NCI-H748 (cell line): ENCODE measurements around the gene GTF2F1.
"Not testable (repeated sequence)": the region's sequence is repeated elsewhere in the genome, so short reads cannot be mapped to it uniquely, and the experiment has no call there.

ENCODE experiments used
- DNase-seq: peaks from one replicate; lab custom pipeline; 2025; ENCODE audit not compliant: unreplicated experiment; lab: John Stamatoyannopoulos, UW

The GTF2F1 gene, protein sequence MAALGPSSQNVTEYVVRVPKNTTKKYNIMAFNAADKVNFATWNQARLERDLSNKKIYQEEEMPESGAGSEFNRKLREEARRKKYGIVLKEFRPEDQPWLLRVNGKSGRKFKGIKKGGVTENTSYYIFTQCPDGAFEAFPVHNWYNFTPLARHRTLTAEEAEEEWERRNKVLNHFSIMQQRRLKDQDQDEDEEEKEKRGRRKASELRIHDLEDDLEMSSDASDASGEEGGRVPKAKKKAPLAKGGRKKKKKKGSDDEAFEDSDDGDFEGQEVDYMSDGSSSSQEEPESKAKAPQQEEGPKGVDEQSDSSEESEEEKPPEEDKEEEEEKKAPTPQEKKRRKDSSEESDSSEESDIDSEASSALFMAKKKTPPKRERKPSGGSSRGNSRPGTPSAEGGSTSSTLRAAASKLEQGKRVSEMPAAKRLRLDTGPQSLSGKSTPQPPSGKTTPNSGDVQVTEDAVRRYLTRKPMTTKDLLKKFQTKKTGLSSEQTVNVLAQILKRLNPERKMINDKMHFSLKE

DNA sequence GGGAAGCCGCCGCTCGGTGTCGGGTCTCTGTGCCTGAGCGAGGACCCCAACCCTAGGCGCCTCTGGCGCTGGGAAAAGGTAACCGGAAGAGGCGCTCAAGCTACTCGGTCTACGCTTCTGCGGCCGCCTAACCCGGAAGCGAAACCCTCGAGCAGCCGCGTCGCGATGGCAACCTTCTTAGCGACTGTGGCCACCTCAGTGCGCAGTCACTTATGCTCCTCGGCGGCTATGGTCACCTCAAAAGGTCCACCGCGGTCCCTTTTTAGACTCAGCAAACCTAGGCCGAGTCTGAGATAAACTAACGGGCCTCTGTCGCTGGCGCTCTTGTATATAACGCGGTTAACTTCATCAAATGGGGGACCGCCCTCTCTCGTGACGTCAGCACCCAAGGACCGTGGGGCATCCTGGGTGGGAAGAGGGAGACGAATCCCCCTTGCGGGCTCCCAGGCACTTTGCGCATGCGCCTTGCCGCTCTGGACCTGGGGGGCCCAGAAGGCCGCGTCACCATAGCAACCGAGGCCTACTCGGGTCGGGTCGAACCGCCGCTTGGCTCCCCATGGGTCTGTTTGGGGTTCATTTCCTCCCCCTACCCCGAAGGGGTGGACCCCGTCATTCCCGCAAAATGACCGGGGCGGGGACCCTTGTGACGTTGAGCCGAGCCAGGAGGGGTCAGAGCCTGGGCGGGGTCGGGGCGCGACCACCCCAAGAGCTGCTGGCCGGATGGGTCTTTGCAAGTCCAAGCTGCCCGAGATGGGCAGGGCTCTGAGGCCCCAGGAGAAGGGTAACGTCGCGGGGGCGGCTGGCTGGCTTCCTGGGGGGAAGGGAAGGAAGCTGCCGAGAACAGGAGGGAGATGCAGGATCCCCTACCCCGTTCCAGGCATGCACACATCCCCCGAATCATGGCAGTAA lies at the start of gene GTF2F1:
GTF2F1 (minus strand) TSS at position 91 of the 909 bp plus-strand sequence. CDS start 169 bp downstream, outside the sequence.
- peak; percentile 92 for DNase-seq

DNA sequence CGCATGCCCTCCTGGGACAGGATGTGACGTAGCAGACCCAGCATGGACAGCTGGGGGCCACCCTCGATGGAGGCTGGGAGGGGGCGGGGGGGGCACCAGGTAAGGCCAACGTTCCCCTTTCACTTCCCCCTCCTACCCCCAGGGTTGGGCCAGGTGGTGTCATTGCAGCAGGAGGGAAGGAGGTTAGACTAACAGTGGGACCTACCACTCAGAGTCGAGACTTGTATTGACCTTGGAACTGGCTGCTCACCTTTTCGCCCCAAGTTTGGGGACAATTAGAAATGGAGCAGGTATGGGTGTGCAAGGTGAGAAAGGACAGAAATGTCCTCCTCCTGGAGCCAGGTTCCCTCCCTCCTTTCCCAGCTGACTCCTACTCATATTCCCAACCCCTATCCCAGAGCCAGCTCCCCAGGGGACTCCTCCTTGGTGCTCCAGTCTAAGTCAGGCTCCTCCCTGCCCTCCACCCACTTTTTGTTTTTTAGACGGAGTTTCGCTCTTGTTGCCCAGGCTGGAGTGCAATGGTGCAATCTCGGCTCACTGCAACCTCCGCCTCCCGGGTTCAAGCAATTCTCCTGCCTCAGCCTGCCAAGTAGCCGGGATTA lies 49.2 kb upstream of the GTF2F1 start:
- no peak for DNase-seq

DNA sequence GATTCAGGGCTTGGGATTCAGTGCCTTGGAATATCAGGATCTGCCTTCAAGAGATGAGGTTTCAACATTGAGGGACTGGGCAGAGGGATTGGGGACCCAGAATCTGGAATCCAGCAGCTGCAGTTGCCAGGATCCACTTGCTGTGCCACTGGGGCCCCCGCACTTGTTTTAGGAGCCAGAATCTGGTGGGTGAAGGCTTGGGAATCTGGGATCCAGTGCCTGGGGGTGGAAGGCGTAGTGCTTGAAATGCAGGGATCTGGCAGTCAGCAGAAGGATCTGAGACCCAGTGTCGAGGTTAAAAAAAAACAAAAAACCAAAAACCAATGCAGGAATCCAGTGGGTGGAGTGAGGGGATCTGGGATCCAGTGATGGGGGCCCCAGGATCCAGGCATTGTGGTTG lies 47.9 kb upstream of the GTF2F1 start:
- no peak for DNase-seq

DNA sequence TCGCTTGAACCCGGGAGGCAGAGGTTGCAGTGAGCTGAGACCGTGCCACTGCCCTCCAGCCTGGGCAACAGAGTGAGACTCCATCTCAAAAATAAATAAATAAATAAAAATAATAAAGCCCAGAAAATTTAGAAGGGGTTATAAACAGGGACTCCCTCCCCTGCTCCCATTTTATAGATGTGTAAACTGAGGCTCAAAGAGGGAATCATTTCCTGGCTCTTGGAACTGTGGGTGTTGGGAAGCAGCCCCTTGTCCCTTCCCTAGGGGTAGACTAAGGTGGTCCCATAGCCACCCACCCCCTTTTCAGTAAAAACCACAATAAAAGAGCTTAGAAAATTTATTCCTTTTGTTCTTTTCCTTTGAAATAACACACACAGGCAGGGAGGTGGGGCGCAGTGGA lies 46.8 kb upstream of the GTF2F1 start:
- no peak for DNase-seq

DNA sequence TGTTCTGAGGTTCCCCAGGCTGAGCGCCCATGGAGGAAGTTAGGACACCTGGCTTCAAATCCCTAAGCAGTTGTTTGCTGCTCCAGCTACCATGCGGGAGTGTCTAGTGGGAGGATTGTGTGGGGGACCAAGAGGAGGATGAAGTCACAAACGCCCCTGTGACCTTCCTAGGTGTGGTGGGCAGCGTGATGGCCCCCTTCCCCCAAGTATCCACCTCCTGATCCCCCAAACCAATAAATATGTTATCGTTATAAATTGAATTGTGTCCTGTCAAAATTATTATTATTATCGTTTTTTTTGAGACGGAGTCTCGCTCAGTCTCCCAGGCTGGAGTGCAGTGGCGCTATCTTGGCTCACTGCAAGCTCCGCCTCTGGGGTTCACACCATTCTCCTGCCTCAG lies 40.7 kb upstream of the GTF2F1 start, which contains the start of gene SLC25A41:
SLC25A41 (minus strand) TSS at position 101 of the 400 bp plus-strand sequence; CDS start at position 31, 70 bp downstream.
- no peak for DNase-seq

DNA sequence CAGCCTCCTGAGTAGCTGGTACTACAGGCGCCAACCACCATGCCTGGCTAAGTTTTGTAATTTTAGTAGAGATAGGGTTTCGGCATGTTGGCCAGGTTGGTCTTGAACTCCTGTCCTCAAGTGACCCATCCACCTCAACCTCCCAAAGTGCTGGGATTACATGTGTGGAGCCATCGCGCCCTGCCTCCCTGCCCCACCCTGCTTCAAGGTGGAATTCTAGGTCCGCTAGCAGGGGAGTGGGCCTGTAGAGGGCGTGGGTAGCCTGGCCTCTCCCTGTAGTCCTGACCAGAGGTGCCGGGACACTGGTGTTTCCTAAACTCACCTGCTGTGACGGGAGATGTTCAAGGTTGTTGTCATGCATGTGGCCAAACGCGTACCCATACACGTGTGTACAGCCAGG lies 40.2 kb upstream of the GTF2F1 start:
- no peak for DNase-seq

DNA sequence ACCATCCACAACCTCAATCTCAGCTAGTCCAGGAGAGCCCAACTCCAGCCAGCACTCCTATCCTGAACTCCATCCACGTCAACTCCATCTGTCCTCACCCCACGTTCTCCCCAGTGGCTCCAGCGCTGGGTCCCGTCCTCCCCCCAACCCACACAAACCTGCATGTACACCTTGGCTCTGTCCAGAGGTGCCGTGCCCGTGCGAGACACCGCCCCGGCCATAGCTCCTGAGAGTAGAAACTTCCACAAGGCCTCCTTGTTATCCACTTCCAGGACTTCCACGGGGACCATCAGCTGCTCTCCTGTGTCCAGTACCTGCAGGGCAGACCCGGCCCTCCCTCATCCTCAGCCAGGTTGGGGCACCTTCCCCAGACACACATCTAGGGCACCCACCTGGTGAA lies 38.9 kb upstream of the GTF2F1 start:
- no peak for DNase-seq

DNA sequence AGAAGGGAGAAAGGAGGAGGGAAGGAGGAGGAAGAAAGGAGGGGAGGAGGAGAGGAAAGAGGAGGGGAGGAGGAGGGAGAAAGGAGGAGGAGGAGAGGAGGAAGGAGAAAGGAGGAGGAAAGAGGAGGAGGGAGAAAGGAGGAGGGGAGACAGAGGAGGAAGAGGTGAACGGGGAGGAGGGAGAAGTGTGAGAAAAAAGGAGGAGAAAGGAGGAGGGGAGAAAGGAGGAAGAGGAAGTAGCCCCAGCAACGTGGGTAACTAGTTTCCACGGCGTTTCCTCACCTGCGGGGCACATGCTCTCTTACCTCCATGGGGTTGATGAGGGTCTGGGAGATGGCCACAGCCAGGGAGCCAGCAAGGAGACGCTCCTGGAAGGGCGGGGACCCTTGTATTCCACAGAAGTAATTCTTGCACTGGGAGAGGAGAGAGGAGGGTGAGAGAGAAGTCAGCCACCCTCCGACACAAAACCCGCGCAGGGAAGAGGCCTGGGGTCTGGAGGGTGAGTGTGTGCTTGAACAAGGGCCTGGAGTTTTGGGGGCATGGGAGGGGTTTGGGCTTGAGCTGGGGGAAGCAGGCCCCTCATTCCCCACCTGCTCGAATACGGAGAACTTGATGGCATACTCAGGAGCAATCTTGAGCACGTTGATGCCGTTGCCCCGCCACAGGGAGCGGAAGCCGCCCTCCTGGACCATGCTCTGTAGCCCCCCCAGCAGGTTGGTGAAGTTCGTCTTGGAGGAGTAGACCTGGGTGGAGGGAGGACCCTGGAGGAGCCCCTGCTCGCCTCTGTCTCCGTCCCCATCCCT lies 36.7 kb upstream of the GTF2F1 start:
- DNase-seq = no peak

DNA sequence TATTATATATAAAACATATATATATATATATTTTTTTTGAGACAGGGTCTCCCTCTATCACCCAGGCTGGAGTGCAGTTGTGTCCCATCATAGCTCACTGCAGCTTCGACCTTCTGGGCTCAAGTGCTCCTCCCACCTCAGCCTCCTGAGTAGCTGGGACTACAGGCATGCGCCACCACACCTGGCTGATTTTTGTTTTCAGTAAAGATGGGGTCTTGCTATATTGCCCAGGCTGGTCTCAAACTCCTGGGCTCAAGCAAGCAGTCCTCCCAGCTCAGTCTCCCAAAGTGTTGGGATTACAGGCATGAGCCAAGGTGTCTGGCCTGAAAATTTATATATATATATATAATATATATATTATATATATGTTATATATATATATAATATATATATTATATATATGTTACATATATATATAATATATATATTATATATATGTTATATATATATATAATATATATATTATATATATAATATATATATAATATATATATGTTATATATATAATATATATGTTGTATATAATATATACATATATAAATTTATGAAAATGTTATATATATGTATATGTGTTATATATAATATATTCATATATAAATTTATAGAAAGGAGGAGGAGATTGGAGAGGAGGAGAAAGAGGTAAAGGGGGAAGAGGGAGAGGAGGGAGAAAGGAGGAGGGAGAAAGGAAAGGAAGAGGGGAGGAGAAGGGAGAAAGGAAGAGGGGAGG lies 35.9 kb upstream of the GTF2F1 start:
- not testable (repeated sequence) for DNase-seq

DNA sequence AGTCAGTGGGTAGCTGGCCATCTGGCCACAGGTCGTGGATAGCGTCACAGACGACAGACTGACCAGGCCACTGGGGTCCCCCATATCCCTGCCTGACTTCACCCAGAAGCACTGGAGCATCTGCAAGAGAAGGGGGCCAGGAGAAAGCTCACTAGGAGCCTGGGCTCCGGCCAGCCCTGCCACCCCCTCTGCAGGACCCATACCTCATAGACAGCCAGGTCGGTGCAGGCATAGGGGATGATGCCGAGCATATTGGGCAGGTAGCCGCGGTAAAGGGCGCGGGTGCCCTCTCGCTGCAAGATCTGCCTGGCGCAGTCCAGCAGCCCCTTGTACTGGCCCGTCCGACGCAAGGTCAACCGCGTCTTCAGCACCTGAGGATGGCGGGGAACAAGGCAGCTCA lies 34.2 kb upstream of the GTF2F1 start:
- no peak for DNase-seq

DNA sequence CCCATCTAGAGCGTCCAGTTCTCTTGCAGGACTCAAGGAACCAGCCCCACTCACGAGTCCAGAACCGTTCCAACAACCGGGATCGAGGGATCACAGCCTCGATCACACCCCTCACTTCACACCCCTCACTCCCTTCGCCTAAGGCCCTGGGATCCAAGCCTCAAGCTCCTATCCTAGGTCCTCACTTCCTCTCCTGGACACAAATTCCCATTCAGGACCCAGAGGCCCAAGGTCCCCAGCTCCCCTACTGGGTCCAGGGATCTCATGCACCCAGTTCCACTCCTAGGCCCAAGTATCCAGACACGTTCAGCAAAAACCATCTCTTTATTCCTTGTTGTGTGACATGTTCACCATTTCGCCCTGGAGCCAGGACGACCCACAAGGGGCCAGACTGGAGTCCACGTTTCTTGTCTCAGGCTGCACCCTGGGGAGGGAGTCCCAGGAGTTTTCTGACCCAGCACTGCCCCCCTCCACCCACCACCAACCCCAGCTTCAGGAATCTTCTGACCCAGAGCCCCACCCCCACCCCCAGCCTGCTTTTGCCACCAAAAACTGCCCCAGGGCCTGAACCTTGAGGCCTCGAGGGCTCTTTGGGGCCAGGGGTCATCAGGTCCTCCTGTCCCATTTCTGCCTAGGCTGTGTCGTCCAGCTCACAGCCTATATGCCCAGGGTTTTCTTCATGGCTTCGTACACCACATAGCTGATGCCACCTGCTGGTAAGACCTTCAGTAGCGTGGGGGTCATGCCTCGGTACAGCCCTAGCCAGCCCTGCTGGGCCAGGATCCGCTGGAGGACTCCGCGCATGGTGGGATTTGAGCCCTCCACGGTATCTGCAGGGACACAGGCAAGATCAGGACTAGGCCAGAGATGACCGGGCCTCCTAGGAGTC lies 33.0 kb upstream of the GTF2F1 start:
- no peak for DNase-seq

DNA sequence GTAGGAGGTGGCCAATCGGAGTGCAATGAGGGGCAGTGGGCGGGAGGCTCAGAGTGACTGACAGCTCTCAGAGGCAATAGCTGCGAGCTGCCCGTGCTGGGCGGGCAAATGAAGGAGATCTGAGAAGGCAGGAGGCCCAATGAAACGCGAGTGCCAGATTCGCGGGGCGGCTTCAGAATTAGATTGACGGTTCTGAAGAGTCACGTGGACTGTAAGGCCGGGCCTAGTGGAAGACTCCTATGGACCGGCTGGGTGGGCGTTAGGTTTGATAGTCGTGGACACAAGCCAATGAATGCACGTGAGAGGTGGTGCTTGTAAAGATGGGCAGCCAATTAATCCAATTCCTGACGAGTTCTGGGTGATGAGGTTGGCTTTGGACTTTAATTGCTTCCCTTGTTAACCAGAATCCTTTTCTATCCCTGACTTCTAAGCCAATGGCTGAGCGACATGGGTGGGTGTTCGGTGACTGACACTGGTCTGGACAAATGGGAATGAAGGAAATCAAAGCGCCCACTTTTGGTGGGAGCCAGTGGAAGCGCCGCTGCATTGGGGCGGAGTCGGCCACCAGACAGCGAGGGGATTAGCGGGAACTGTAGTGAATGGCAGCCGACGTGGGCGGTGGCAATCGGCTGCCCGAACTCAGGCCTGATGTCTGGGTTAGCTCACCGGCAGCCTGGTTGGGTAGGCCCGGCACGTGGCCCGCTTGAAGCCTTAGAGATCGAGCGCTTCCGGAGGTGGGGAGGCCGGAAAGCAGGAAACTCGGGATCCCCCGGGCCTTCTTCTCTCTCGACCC lies 32.2 kb upstream of the GTF2F1 start:
- peak; percentile 99 for DNase-seq

DNA sequence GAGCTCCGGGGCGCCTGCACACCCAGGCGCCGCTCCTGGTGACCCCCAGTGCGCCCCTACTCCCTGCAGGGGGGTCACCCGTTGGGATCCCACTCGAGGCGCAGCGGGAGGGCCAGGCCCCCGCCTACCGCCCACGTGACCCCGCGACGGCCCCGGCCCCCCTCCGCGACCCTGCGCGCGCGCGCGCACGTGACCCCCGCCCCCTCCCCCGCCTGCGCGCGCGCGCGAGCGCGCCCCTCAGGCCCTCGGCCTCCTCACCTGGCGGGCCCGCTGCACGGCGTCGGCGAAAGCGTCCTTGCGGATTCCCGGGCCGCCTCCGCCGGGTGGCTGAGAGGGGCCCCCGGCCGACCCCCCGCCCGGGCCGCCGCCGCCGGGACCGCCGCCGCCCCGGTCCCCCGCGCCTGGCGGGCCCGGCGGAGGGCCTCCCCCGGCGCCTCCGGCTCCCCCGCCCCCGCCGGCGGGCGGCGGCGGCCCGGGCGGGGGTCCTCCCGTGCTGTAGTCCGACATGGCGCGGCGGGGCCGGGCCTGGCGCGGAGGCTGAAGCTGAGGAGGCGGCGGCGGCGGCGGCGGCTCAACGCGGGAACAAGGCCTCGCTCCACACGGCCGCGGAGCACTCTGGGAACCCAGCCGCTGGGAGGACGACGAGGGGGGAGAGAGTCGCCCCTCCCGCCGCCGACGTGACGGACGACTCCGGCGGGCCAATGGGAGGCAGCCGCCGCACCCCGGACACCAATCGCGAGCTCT lies 31.4 kb upstream of the GTF2F1 start, which contains the start of gene KHSRP:
KHSRP (minus strand) TSS at position 617 of the 744 bp plus-strand sequence; CDS start at position 507, 110 bp downstream.
- peak; percentile 6 for DNase-seq

DNA sequence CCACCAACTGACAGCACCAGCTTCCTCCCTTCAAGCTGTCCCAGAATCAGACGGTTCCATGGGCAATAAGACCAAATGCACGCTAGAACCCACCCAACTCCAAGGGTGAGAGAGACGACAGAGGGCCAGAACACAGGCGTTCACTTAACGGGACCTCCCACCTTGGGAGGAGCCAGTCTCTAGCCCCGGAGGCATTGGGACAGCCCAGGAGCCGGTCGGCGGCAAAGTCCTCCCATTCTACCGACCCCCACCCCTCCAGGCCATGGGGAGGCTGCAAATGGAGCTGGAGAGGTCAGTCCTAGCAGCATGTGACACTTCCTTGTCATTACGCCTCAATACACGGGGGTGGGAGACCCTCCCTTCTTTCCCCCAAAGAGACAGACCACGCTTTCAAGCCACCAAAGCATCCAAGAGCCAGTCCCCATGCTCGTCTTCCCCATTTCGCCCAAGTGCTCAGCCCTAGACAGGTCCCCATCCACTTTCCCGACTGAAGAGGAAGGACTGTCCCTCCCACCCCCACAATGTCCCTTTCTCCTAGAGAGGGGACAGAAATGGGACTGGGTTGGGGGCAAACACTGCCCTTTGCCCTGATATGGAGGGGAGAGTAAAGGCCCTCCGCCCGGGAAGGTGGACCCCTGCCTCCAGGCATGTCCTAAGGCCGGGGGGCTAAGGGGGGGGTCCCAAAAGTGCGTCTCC lies 30.7 kb upstream of the GTF2F1 start:
- DNase-seq = no peak

DNA sequence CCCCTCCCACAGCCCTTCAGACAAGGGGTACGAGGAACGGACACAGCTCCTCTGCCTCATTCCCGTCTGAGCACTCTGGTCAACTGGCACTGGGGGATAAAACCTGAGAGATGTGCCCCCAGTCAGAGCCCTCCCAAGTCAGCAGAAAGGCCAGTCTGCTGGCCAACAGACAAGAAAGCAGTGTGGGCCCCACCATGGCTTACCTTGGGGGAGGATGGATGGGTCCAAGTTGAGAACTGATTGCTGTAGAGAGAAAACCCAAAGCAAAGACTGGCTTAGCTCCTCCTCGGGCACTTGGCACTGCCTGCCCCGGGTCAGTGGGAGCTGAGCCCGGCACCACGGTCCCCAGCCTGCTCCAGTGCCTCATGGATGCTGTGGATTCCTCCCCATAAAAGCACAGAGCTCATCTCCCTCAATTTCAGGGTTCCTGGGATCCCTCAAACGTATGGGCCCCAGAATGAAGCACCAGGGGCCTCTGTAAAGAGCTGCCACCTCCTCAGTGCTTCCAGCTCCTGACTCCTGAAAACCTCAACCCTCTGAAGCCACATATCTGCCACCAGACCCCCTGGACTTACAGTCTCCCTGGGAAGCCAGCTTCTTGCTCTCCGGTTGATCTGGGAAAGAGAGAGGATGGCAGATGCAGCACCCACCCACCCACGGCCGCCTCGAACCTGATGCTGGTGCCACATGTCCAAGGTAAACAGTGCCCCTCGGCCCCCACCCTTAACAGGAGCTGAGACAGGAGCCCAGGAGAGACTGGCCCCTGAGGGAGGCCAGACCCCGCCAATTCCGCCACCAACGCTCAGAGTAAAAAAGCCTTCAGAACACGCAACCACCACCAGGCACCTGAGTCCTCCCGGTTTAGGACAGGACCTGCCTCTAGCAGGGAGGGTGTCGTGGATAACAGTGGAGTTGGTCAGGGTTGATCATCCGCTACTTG lies 28.4 kb upstream of the GTF2F1 start:
- no peak for DNase-seq
